ENCODE data around the gene SRGAP2.
"Not testable (repeated sequence)": the region's sequence is repeated elsewhere in the genome, so short reads cannot be mapped to it uniquely, and the experiment has no call there.

The SRGAP2 gene

GRCh38 chr1:206232970-206233645, 29.8 kb downstream of the SRGAP2 start:
- not testable (repeated sequence) for H3K36me3 ChIP-seq (ENCODE audit: control insufficient read depth, insufficient read depth, low read length); H3K4me3 ChIP-seq (ENCODE audit: low read depth, low read length); H3K9ac ChIP-seq (ENCODE audit: low read length); H3K27me3 ChIP-seq (ENCODE audit: control insufficient read depth, insufficient read depth, low read length); H3K4me1 ChIP-seq (ENCODE audit: control insufficient read depth, insufficient read depth, low read length); H3K9me3 ChIP-seq (ENCODE audit: control insufficient read depth, insufficient read depth, low read depth, low read length); H3K27ac ChIP-seq (ENCODE audit: low read depth, low read length)

- H3K27me3 ChIP-seq (ENCODE audit: control insufficient read depth, insufficient read depth, low read length); H3K27ac ChIP-seq (ENCODE audit: low read depth, low read length); H3K9me3 ChIP-seq (ENCODE audit: control insufficient read depth, insufficient read depth, low read depth, low read length); H3K4me3 ChIP-seq (ENCODE audit: low read depth, low read length); H3K4me1 ChIP-seq (ENCODE audit: control insufficient read depth, insufficient read depth, low read length); H3K36me3 ChIP-seq (ENCODE audit: control insufficient read depth, insufficient read depth, low read length); H3K9ac ChIP-seq (ENCODE audit: low read length): not testable (repeated sequence)
Observed at GRCh38 chr1:206234189-206234916, 31.0 kb downstream of the SRGAP2 start.

DNA sequence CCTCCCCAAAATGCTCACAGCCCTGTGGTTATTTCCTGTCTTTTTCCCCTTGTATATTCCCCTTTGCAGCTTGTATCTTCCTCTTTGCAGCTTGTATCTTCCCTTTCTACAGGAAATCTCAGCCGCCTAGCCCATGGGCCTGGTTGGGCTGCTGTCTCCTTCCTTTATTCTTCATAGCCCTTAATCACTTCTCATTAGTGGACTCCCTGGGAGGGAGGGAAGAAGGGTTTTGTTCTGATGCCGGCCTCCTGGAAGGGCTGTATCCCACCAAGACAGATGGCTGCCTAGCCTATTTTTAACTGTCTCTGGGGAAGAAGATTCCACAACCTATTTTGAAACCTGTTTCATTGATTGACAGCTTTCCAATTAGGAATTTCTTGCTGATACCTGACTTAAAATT, 31.8 kb downstream of the SRGAP2 start:
- not testable (repeated sequence) for H3K27me3 ChIP-seq (ENCODE audit: control insufficient read depth, insufficient read depth, low read length); H3K4me3 ChIP-seq (ENCODE audit: low read depth, low read length); H3K36me3 ChIP-seq (ENCODE audit: control insufficient read depth, insufficient read depth, low read length); H3K9me3 ChIP-seq (ENCODE audit: control insufficient read depth, insufficient read depth, low read depth, low read length); H3K9ac ChIP-seq (ENCODE audit: low read length); H3K27ac ChIP-seq (ENCODE audit: low read depth, low read length); H3K4me1 ChIP-seq (ENCODE audit: control insufficient read depth, insufficient read depth, low read length)

DNA sequence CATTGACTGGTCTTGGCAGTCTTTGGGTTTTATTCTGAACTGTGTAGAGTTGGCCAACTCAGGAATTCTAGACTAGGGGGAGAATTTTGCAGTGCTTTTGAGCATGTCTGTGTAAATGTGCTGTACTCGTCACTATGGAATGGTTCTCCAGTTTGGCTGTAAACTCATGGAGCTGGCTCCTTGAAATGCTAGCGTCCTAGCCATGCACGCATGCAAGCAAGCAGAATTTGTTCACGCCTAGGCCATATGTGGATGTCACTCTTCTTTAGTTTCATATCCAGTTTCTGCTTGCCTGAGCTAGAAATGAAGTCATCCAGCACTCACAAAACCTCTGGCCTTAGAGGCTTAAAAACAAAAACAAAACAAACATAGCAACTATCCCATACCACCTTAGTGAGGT, 36.9 kb downstream of the SRGAP2 start:
- H3K9ac ChIP-seq (ENCODE audit: low read length); H3K36me3 ChIP-seq (ENCODE audit: control insufficient read depth, insufficient read depth, low read length); H3K27ac ChIP-seq (ENCODE audit: low read depth, low read length); H3K4me1 ChIP-seq (ENCODE audit: control insufficient read depth, insufficient read depth, low read length); H3K9me3 ChIP-seq (ENCODE audit: control insufficient read depth, insufficient read depth, low read depth, low read length); H3K4me3 ChIP-seq (ENCODE audit: low read depth, low read length); H3K27me3 ChIP-seq (ENCODE audit: control insufficient read depth, insufficient read depth, low read length): not testable (repeated sequence)

GRCh38 chr1:206243335-206243734, 40.0 kb downstream of the SRGAP2 start:
- H3K36me3 ChIP-seq (ENCODE audit: control insufficient read depth, insufficient read depth, low read length); H3K27me3 ChIP-seq (ENCODE audit: control insufficient read depth, insufficient read depth, low read length); H3K9ac ChIP-seq (ENCODE audit: low read length); H3K4me1 ChIP-seq (ENCODE audit: control insufficient read depth, insufficient read depth, low read length); H3K4me3 ChIP-seq (ENCODE audit: low read depth, low read length); H3K27ac ChIP-seq (ENCODE audit: low read depth, low read length); H3K9me3 ChIP-seq (ENCODE audit: control insufficient read depth, insufficient read depth, low read depth, low read length): not testable (repeated sequence)

GRCh38 chr1:206245479-206245878, 42.1 kb downstream of the SRGAP2 start:
- not testable (repeated sequence) for H3K9me3 ChIP-seq (ENCODE audit: control insufficient read depth, insufficient read depth, low read depth, low read length); H3K4me3 ChIP-seq (ENCODE audit: low read depth, low read length); H3K9ac ChIP-seq (ENCODE audit: low read length); H3K27ac ChIP-seq (ENCODE audit: low read depth, low read length); H3K36me3 ChIP-seq (ENCODE audit: control insufficient read depth, insufficient read depth, low read length); H3K4me1 ChIP-seq (ENCODE audit: control insufficient read depth, insufficient read depth, low read length); H3K27me3 ChIP-seq (ENCODE audit: control insufficient read depth, insufficient read depth, low read length)

DNA sequence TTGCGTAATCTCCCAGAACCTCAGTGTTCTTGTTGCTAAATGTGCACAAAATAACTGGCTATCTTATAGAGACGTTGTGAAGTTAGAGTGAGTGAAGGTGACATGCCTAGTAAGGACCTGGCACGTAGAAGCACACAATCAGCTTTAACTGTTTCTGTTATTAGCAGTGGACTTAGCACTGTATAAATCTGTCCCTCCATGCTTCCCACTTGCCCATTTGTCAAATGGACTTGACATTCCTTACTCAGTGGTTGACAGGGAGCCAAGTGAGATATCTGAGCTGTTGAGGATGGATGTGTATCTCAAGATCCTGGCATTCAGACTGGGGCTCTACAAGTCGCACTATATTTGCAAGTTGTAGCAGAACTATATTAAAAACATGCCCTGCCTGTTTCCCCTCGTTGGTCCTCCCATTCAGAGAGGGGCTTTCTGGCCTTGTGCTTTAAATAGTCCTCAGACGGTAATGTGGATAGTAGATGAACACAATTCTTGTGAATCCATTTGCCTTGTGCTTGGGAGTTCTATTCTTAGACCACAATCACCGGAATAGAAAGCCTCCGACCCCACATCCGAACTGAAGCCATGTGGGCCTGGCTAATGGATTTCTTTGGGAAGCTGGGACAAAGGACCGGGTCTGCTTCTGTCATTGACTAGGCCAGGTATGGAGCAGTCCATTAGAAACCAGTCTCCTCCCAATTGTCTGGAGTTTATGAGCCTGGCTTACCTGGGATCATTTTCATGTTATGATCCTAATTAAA, 43.0 kb downstream of the SRGAP2 start:
- H3K27ac ChIP-seq (ENCODE audit: low read depth, low read length); H3K9ac ChIP-seq (ENCODE audit: low read length): not testable (repeated sequence)

GRCh38 chr1:206250953-206251681, 47.8 kb downstream of the SRGAP2 start:
- H3K27ac ChIP-seq (ENCODE audit: low read depth, low read length); H3K36me3 ChIP-seq (ENCODE audit: control insufficient read depth, insufficient read depth, low read length); H3K4me1 ChIP-seq (ENCODE audit: control insufficient read depth, insufficient read depth, low read length); H3K27me3 ChIP-seq (ENCODE audit: control insufficient read depth, insufficient read depth, low read length); H3K9me3 ChIP-seq (ENCODE audit: control insufficient read depth, insufficient read depth, low read depth, low read length); H3K4me3 ChIP-seq (ENCODE audit: low read depth, low read length); H3K9ac ChIP-seq (ENCODE audit: low read length): not testable (repeated sequence)

More for the DNA sequence above, 43.0 kb downstream of the SRGAP2 start:
- not testable (repeated sequence) for H3K4me1 ChIP-seq (ENCODE audit: control insufficient read depth, insufficient read depth, low read length); H3K9me3 ChIP-seq (ENCODE audit: control insufficient read depth, insufficient read depth, low read depth, low read length); H3K36me3 ChIP-seq (ENCODE audit: control insufficient read depth, insufficient read depth, low read length); H3K4me3 ChIP-seq (ENCODE audit: low read depth, low read length); H3K27me3 ChIP-seq (ENCODE audit: control insufficient read depth, insufficient read depth, low read length)

DNA sequence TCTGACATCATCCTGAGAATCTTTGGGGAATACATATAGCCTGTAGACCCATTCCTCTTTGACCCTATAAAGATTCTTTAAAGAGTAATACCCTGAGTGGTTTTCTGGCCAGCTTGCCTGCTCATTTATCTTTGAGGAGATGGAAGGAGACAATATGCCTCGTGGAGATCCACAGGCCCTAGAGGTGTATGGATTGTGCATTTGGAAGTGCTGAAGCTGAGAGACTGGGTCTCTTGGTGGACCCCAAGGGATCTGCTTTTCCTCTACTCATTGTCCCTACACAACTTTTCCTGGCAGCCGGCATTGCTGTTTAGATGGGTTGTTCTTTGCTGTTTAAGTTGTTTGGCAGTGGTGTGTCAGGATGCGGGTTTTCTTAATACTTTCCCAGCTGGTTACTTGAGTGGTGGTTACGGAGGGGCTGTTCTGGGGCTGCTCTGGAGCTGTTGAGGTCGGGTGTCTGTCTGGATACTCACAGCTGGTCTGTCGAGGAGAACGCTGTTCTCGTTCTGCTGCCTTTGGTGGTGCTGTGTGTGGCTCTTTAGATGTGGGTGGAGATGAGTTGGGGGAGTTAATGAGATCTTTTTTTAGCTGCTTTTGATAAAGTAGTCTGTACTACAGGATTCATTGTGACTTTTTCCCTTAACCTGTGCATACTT, 49.5 kb downstream of the SRGAP2 start:
- H3K36me3 ChIP-seq (ENCODE audit: control insufficient read depth, insufficient read depth, low read length); H3K9me3 ChIP-seq (ENCODE audit: control insufficient read depth, insufficient read depth, low read depth, low read length); H3K4me3 ChIP-seq (ENCODE audit: low read depth, low read length); H3K4me1 ChIP-seq (ENCODE audit: control insufficient read depth, insufficient read depth, low read length); H3K27me3 ChIP-seq (ENCODE audit: control insufficient read depth, insufficient read depth, low read length); H3K27ac ChIP-seq (ENCODE audit: low read depth, low read length); H3K9ac ChIP-seq (ENCODE audit: low read length): not testable (repeated sequence)
